HCT116 (cell line): ENCODE results near the gene MRTFB.

Experiments used
- ATF3 ChIP-seq: IDR thresholded peaks from 2 replicates; pipeline ENCODE4 v1.6.1; 2012
- CEBPB ChIP-seq: IDR thresholded peaks from 2 replicates; pipeline ENCODE4 v1.6.1; 2012; ENCODE audit warnings: low read depth
- CTCF ChIP-seq, 3 experiments: fragments of 200-600 bp in 1 of 3; sonication (generic) in 1 of 3; IDR thresholded peaks in 2 of 3; conservative IDR thresholded peaks in 1 of 3; 2 replicates each; pipeline ENCODE4 v1.5.1; 2012 to 2017; ENCODE audit warnings: low read depth in 2 of 3, low read length in 2 of 3, antibody characterized with exemption in 1 of 3, borderline replicate concordance in 1 of 3, control low read depth in 1 of 3, mild to moderate bottlenecking in 1 of 3, mixed read lengths in 1 of 3, mixed run types in 1 of 3, moderate library complexity in 1 of 3; ENCODE audit not compliant: insufficient read depth in 1 of 3
- EZH2 ChIP-seq: fragments of 200-600 bp; sonication (generic); IDR thresholded peaks from 2 replicates; pipeline ENCODE4 v1.6.1; 2017; ENCODE audit warnings: antibody characterized with exemption, mixed run types
- EZH2phosphoT487 ChIP-seq: fragments of 200-600 bp; IDR thresholded peaks from 2 replicates; pipeline ENCODE4 v1.6.1; 2018; ENCODE audit warnings: antibody characterized with exemption, borderline replicate concordance
- POLR2A ChIP-seq: IDR thresholded peaks from 2 replicates; pipeline ENCODE4 v1.7.0; 2011; ENCODE audit warnings: borderline replicate concordance; ENCODE audit not compliant: insufficient read depth, insufficient read length; ENCODE audit errors: extremely low read depth
- SIN3A ChIP-seq: IDR thresholded peaks from 2 replicates; pipeline ENCODE4 v1.6.1; 2012; ENCODE audit warnings: low read depth
- SRF ChIP-seq: IDR thresholded peaks from 2 replicates; pipeline ENCODE4 v1.6.1; 2012; ENCODE audit warnings: low read depth
- YY1 ChIP-seq: IDR thresholded peaks from 2 replicates; pipeline ENCODE4 v1.6.1; 2011; ENCODE audit warnings: low read length, low read depth, moderate library complexity, mild to moderate bottlenecking; ENCODE audit not compliant: insufficient replicate concordance; ENCODE audit errors: extremely low read depth
- ZBTB33 ChIP-seq: IDR thresholded peaks from 2 replicates; pipeline ENCODE4 v1.6.1; 2011; ENCODE audit warnings: mild to moderate bottlenecking, low read length, moderate library complexity; ENCODE audit not compliant: insufficient replicate concordance; ENCODE audit errors: extremely low read depth
- ZNF274 ChIP-seq: fragments of 200-500 bp; sonication (Bioruptor generic); IDR thresholded peaks from 2 replicates; pipeline ENCODE4 v1.6.1; 2014; ENCODE audit warnings: mild to moderate bottlenecking, low read depth, low read length, inconsistent platforms

- TF ChIP-seq YY1, result no peak
- no peak for TF ChIP-seq EZH2phosphoT487
- no peak for TF ChIP-seq ZNF274
- no peak for TF ChIP-seq CTCF (IDR thresholded peaks at IDR 0.05 in 2 of 3, conservative IDR thresholded peaks at IDR 0.05 in 1 of 3; ENCODE audit: borderline replicate concordance in 1 of 3, insufficient read depth in 1 of 3, low read depth in 2 of 3, low read length in 2 of 3)
- TF ChIP-seq EZH2, result no peak
- TF ChIP-seq SRF, result no peak
- no peak for TF ChIP-seq ATF3
- no peak for TF ChIP-seq POLR2A
- TF ChIP-seq CEBPB, result no peak
- no peak for TF ChIP-seq ZBTB33
- TF ChIP-seq SIN3A, result no peak
These were observed 122.3 kb downstream of the MRTFB start for GRCh38 chr16:14193316-14193871.
